HepG2 (cell line): ENCODE data around the gene SERTAD1. TPM values are rescaled to one million over a fixed set of nuclear protein-coding genes. Genes with fewer than 3 reads are reported as not detected.

Experiments used
- CAMTA2 ChIP-seq: sonication (generic); formaldehyde crosslinking; IDR thresholded peaks from 2 replicates; pipeline ENCODE4 v1.4.0; 2020; ENCODE audit warnings: mild to moderate bottlenecking, missing genetic modification reagents, borderline replicate concordance
- CENPX ChIP-seq: sonication (generic); formaldehyde crosslinking; IDR thresholded peaks from 2 replicates; pipeline ENCODE4 v1.9.0; 2021; ENCODE audit warnings: mild to moderate bottlenecking, missing genetic modification reagents, moderate library complexity
- EED ChIP-seq: sonication (generic); formaldehyde crosslinking; IDR thresholded peaks from 2 replicates; pipeline ENCODE4 v1.5.0; 2020; ENCODE audit warnings: mild to moderate bottlenecking, missing genetic modification reagents
- ESRRA ChIP-seq: sonication (generic); formaldehyde crosslinking; IDR thresholded peaks from 2 replicates; pipeline ENCODE4 v1.5.1; 2020; ENCODE audit warnings: mild to moderate bottlenecking, low read depth, missing genetic modification reagents
- HDAC2 ChIP-seq: sonication (generic); formaldehyde crosslinking; IDR thresholded peaks from 2 replicates; pipeline ENCODE4 v1.4.0; 2020; ENCODE audit warnings: missing genetic modification reagents
- MNT ChIP-seq: fragments of 450-650 bp; IDR thresholded peaks from 2 replicates; pipeline ENCODE4 v1.6.1; 2016
- RARG ChIP-seq: sonication (generic); formaldehyde crosslinking; IDR thresholded peaks from 2 replicates; pipeline ENCODE4 v1.4.0; 2020; ENCODE audit warnings: low read depth, mild to moderate bottlenecking, missing genetic modification reagents
- SKIL ChIP-seq: sonication (generic); formaldehyde crosslinking; IDR thresholded peaks from 2 replicates; pipeline ENCODE4 v1.8.0; 2022; ENCODE audit warnings: missing genetic modification reagents, mild to moderate bottlenecking, moderate library complexity, borderline replicate concordance
- ZFP82 ChIP-seq: sonication (generic); formaldehyde crosslinking; IDR thresholded peaks from 2 replicates; pipeline ENCODE4 v1.5.1; 2020; ENCODE audit warnings: mild to moderate bottlenecking, missing genetic modification reagents, borderline replicate concordance
- ZNF407 ChIP-seq: sonication (generic); formaldehyde crosslinking; IDR thresholded peaks from one replicate; pipeline ENCODE4 v1.5.1; 2020; ENCODE audit warnings: mild to moderate bottlenecking, missing genetic modification reagents; ENCODE audit errors: not compliant biosample characterization
- ZNF530 ChIP-seq: sonication (generic); formaldehyde crosslinking; IDR thresholded peaks from 2 replicates; pipeline ENCODE4 v1.5.0; 2020; ENCODE audit warnings: low read depth, mild to moderate bottlenecking, missing genetic modification reagents
- ZNF547 ChIP-seq: sonication (generic); formaldehyde crosslinking; IDR thresholded peaks from 2 replicates; pipeline ENCODE4 v1.5.1; 2020; ENCODE audit warnings: mild to moderate bottlenecking, missing genetic modification reagents
- polyA plus RNA-seq, 8 experiments: library from polyadenylated mRNA; depleted of rRNA in 3 of 8; stranded (reverse) in 7 of 8; unstranded in 1 of 8; fragments of >200 nt; fragmentation: Illumina TruSeq in 4 of 8; extraction: Trizol in 4 of 8; gene quantifications; 2 replicates each; pipeline versions ENCODE4 v1.2.1 to v1.2.3, GENCODE V29; 2011 to 2016; ENCODE audit warnings: low read depth in 4 of 8, missing spikeins in 1 of 8, mixed read lengths in 1 of 8; ENCODE audit not compliant: insufficient read depth in 1 of 8
- total RNA-seq, 5 experiments: library from RNA; depleted of rRNA; stranded (reverse); fragments of >200 nt; fragmentation: Illumina TruSeq; extraction: Trizol; gene quantifications; 2 replicates each; pipeline ENCODE4 v1.2.3, GENCODE V29; 2016; ENCODE audit warnings: low read depth in 1 of 5
- TF ChIP-seq, protein P1 (sequence below): sonication (generic); formaldehyde crosslinking; IDR thresholded peaks from 2 replicates; pipeline ENCODE4 v1.5.0; 2020; ENCODE audit warnings: mild to moderate bottlenecking, missing genetic modification reagents, borderline replicate concordance

The SERTAD1 gene
- total and polyA plus RNA-seq, 2 of the 13 experiments (the other 11 are each of a cell fraction or from before 2014, with no cell fraction given) = 4.3 to 4.5 TPM

DNA sequence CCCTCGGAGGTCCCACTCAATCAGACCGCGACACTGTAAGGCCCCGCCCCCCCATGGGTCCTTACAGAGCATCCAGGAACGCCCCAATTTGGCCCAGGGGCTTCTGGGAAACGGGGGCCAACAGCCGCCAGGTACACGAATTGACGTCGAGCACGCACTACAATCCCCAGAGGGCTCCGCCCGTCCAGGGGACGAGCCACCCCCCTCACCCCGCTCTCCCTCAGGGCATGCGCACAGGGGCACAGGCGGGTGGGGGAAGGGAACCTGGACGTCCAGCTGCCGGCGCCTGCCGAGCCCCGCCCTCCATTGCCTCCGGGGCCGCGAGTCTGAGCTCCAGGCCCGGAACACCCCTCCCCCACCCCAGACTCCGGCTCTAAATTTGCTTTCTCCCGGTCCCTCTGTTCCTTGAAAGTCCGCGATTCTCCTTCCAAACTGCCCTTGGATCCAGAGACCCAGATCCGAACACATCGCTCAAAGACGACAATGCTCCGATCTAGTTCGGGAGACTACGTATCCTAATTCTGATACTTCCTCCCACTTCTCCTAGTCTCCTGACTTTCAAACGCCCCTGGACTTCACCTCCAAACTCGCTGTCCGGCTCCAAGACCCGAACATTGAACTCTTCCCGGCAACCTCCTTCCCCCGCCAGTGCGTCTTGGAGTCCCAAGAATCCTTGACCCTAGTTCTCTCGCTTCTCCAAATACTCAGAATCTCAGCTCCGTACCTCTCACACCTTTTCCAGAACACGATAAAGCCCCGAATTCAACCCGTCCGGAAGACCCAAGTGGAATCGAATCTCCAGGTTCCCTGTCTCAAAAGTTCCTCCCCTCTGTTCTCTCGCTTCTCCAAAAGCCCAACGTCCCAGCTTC lies 17.6 kb upstream of the SERTAD1 start (continued):
- TF ChIP-seq ZFP82 (no peak), CENPX (CRISPR knock-in tag) (no peak), HDAC2 (CRISPR knock-in tag) (no peak; the same call in 1 of the 2 replicates), EED (no peak), ZNF547 (CRISPR knock-in tag) (no peak), ZNF407 (CRISPR knock-in tag) (no peak), ESRRA (CRISPR knock-in tag) (no peak; the same call in 1 of the 2 replicates), MNT (peak; percentile 30; the same call in 1 of the 2 replicates), ZNF530 (CRISPR knock-in tag) (no peak), SKIL (no peak), RARG (CRISPR knock-in tag) (no peak), CAMTA2 (CRISPR knock-in tag) (no peak)
- TF ChIP-seq, protein P1, sequence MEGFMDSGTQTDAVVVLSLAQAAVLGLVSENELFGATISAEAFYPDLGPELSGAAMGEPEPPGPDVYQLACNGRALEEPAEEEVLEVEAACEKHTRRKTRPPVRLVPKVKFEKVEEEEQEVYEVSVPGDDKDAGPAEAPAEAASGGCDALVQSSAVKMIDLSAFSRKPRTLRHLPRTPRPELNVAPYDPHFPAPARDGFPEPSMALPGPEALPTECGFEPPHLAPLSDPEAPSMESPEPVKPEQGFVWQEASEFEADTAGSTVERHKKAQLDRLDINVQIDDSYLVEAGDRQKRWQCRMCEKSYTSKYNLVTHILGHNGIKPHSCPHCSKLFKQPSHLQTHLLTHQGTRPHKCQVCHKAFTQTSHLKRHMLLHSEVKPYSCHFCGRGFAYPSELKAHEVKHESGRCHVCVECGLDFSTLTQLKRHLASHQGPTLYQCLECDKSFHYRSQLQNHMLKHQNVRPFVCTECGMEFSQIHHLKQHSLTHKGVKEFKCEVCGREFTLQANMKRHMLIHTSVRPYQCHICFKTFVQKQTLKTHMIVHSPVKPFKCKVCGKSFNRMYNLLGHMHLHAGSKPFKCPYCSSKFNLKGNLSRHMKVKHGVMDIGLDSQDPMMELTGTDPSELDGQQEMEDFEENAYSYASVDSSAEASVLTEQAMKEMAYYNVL = 0 out of 2 replicates have a peak, but pooled peaks have one; percentile 23
